OCI-M2 (cell line): ENCODE results near the gene TUBGCP3.

ENCODE experiments used
- DNase-seq: peaks from one replicate; lab custom pipeline; 2025; ENCODE audit not compliant: unreplicated experiment; lab: John Stamatoyannopoulos, UW

The TUBGCP3 gene

DNA sequence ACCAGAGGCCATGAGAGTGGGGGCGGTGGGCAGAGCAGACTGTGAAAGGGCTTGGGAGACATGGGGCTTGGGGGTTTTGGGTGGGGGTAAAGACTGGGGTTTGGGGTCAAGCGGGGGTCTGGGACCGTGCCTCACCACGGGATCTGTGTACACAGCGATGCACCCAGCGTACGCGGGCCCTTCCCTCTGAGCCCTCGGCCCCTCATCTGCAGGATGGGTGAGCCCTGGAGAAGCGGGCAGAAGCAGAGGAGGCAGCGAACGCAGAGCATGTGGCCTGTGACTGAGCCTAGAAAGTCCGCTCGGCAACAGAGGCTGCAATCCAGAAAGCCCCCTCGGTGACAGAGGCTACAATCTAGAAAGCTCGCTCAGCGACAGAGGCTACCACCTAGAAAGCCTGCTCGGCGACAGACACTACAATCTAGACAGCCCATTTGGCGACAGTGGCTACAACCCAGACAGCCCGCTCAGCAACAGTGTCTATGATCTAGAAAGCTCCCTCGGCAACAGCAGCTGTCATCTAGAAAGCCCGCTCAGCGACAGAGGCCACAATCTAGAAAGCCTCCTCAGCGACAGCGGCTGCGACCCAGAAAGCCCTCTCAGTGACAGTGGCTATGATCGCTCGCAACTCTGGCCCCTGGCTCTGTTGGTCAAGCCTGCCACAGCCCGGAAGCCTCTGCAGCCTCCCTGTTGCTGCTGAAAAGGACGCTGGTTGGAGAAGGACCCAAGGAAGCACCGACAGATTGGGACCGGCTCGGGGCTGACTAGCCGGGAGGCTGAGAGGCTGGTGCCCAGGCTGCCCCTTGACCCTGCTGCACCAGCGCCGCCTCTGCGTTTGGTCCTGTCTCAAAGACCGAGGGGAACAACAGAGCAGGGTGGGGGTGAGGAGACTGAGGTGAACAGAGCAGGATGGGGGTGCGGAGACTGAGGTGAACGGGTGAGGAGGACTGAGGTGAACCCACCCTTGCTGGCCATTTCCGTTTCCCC is 143.2 kb downstream of the TUBGCP3 start:
- DNase-seq: no peak

DNA sequence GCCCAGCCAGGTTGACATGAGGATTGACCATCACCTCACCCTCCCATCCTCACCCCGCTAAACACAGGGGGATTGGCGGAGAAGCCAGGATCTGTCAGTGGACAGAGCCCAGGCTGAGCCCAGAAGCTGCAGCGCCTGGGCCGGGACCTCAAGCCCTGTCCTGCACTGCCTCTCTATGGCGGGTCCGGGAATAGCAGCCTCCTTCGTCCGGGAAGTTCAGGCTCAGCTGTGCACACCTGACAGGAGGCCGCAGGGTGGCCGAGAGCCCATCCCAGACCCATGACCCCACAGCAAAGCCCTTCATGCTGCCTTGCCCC is 144.0 kb downstream of the TUBGCP3 start:
- DNase-seq: no peak

DNA sequence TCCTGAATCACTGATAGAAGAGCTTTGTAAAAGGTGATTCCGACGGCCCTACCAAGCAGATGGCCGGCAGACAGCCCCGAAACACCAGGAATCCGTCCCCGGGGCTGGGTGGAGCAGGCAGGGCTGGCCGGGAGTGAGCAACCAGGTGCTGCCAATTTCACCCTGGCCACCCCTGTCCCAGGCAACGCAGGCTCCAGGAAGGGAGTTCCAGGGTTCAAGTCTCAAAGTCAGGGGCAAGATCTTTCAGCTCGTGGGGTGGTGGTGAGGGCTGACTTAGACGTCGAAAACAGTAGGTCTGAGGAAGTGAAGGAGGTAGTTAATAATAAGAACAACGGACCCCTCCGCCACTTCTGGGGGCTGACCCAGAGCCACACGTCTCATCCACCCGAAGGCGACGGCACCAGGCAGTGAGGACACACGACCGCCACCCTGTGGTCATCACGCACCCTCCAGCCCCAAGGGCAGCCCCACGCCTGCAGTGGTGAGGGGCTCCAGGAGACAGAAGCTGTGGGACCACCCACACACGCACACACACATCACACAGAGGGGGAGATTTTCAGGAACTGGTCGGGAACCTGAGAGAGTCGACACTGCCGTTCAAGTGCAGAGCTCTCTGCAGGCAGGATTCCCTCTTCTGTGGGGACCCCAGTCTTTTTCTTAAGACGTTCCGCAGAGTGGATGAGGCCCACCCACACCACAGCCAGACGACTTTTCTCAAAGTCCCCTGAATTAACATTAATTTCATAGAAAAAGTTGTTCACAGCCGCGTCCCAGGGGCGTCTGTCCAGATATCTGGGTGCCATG is 144.6 kb downstream of the TUBGCP3 start:
- no peak for DNase-seq

DNA sequence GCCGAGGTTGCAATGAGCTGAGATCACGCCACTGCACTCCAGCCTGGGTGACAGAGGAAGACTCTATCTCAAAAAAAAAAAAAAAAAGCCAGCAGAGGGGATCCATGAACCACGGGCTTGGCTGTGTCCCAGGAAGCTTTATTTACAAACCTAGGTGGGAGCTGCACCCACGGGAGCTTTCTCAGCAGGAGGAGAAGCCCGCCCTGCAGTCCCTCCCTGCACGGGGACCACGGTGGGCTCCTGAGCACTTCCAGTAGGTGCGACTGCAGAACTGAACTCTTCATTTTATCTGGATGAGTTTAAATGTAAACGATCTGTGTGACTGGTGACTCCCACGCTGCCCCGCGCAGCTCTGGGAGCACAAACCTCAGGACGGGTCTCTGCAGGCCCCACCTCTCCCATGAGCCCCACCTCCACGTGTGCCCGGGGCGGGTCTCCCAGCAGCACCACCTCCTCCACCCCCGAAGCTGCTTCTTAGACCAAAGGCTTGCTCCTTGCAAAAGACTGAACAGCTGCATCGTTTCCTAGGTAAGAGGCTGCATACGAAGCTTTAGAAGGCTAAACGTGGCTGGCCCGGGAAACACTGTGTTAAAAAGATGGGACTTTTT is 145.4 kb downstream of the TUBGCP3 start:
- no peak for DNase-seq

DNA sequence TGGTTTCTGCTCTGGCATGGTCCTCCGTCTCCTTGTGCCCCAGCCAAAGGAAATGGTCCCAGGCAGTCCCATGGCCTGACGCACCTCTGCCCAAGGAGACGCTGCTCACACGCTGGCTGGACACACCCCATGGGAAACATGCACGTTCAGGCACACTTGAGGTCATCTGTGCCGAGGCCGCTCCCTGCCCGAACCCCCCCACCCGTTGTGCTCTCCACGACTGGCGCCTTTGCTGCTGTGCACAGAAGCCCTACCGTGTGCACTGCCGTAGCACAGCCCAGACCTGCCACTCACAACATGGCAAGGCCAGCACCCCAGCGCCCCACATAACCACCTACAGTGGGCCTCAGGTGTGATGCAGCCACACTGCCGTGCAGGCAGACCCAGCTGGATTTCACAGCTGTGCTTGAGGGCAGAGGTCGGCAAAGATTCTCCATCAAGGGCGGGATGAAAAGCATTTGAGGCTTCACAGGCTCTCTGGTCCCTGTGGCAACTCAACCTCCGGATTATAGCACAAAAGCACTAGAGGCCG is 146.1 kb downstream of the TUBGCP3 start:
- no peak for DNase-seq

DNA sequence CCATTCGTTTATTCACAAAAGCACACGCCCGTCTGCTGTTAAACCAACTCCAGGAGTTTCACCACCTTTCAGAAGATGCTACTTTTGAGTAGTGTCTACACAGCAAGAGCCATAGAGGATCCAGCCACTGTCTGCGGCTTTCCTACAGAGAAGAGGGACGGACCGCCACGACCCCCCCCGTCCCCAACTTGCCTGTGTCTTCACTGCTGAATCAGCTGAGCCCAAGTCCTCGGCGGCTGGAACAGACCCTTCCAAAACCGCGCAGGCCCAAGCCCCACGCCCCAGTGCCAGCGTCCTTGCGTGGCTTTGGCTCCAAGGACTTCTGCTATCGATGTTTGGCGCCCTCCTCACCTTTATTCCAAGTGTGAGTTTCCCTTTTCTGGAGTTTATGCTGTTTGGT is 146.7 kb downstream of the TUBGCP3 start:
- no peak for DNase-seq

DNA sequence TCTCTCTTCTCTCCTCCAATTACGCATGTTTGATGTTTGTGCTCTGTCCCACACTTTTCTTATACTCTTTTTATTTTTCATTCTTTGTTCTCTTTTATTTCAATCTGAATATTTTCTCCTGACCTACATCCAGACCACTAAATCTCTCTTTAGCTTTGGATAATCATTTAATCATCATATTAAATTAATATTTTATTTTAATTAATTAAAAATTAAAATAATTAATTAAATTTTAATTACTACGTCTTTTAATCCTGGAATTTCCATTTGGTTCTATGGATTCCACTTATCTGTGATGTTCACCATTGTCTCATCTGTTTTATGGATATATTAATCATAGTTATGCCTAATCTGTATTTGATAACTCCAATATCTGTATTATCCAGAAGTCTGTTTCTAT is 149.4 kb downstream of the TUBGCP3 start:
- DNase-seq: no peak

DNA sequence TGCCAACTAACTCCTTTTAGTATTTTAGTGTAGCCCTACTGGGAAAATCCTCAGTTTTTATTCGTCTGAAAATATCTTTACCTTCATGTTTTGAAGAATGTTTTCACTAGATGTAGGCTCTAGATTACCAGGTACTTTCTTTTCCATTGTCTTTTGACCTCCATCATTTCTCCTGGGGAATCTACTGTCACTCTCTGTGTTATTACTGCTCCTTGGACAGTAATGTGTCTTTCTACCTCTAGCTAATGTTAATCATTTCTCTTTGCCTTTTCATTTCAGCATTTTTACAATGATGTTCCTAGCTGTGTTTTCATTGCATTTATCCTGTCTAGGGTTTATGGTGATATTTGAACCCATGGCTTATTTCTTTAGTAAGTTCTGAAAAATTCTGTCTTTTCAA is 149.9 kb downstream of the TUBGCP3 start:
- DNase-seq: no peak

DNA sequence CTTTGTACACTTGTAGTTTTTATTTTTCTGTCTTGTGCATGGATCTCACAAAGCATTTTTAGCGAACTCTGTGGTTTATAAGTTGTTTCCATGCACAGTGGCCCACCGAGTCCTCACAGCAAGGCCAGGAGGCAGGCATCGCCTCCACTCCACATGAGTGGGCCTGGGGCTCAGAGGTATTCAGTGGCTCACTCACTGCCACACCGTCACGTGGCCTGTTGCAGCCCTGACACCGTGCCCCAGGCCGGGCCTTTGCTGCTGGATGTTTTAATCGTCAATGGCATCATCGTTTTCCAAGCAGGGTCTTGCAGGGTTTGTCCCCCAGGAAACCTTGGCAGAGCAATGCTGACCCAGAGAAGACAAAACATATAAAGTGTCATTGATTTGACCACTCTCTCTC is 152.0 kb downstream of the TUBGCP3 start:
- no peak for DNase-seq
